Muscle of leg (tissue), 11 donors: ENCODE data around the gene RIC8B. TPM values are rescaled to one million over a fixed set of nuclear protein-coding genes. Genes with fewer than 3 reads are reported as not detected.
"Not testable (repeated sequence)": the region's sequence is repeated elsewhere in the genome, so short reads cannot be mapped to it uniquely, and the experiment has no call there.

Experiments used
- DNase-seq: peaks from one replicate; pipeline ENCODE4 v3.0.0; 2013
- H3K27ac ChIP-seq: one replicate; pipeline ENCODE4 v1.5.1; 2013; ENCODE audit warnings: mild to moderate bottlenecking, low read length, control low read depth
- H3K27me3 ChIP-seq: one replicate; pipeline ENCODE4 v1.6.1; 2013; ENCODE audit warnings: low read length; ENCODE audit not compliant: control insufficient read depth, insufficient read depth
- H3K36me3 ChIP-seq: one replicate; pipeline ENCODE4 v1.6.1; 2013; ENCODE audit warnings: low read length; ENCODE audit not compliant: control insufficient read depth, insufficient read depth
- H3K4me1 ChIP-seq: one replicate; pipeline ENCODE4 v1.6.1; 2013; ENCODE audit warnings: low read length; ENCODE audit not compliant: control insufficient read depth, insufficient read depth
- H3K4me3 ChIP-seq: one replicate; pipeline ENCODE4 v1.5.1; 2013; ENCODE audit warnings: low read length, control low read depth
- H3K9me3 ChIP-seq: replicated peaks from 2 replicates; pipeline ENCODE4 v1.6.1; 2013; ENCODE audit warnings: low read depth, low read length; ENCODE audit not compliant: control insufficient read depth
- WGBS: methylation state at CpG from one replicate; pipeline ENCODE4 v1.1.5; 2013; ENCODE audit warnings: missing lambda C conversion rate; ENCODE audit not compliant: insufficient coverage; 5-methylcytosine and 5-hydroxymethylcytosine counted together
- polyA plus RNA-seq, 8 donors: library from polyadenylated mRNA; unstranded; fragments of 120-200 nt; gene quantifications; one replicate each; pipeline versions ENCODE4 v1.2.1 to v1.2.3, GENCODE V29; 2013; ENCODE audit warnings: inconsistent platforms in 1 of 8, low replicate concordance in 1 of 8; ENCODE audit not compliant: insufficient read length in 8 of 8, insufficient read depth in 1 of 8
- total RNA-seq: library from RNA; stranded (reverse); fragments of 120-200 nt; gene quantifications from one replicate; pipeline ENCODE4 v1.2.4, GENCODE V29; 2013

The RIC8B gene
- total and polyA plus RNA-seq, 9 donors, result 12.9 to 17.1 (median 14.4) TPM

DNA sequence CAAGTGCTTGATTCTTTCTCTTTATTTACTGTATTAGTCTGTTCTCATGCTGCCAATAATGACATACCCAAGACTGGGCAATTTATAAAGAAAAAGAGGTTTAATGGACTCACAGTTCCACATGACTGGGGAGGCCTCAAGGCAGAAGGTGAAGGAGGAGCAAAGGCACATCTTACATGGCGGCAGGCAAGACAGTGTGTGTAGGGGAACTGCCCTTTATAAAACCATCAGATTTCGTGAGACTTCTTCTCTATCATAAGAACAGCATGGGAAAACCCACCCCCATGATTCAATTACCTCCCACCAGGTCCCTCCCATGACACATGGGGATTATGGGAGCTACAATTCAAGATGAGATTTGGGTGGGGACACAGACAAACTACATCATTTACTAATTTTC is 149.1 kb downstream of the RIC8B start:
- not testable (repeated sequence) for H3K9me3 ChIP-seq, H3K36me3 ChIP-seq, DNase-seq, H3K27me3 ChIP-seq, H3K4me3 ChIP-seq, H3K4me1 ChIP-seq, H3K27ac ChIP-seq
- WGBS, result no CpG with 5 or more reads among the region's 2 CpGs

DNA sequence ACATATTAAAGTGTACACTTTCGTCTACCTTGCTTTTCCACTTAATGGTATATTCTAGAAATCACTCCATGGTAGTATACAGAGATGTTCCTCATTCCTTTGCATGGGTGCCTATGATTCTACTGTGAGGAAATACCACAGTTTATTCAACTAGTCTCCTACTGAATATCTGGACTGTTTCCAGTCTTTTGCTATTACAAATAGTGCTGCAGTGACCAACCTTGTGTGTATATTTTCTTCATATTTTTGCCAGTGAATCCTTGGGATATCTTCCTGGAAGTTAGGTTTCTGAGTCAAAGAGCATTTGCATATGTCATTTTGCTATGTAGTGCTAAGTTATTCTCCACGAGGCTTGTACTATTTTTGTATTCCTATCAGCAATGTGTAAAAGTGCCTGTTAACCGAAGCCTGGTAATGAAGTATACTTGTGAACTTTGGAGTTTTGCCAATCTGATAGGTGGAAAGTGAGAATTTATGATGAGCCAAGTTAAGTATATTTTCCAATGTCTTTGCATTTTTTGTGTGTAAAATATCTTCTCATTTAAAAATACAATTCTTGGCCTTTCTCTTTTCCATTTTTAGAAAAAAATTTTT is 149.9 kb downstream of the RIC8B start:
- H3K27ac ChIP-seq, result no peak overlapping the region
- H3K4me3 ChIP-seq, result no peak overlapping the region
- no peak for DNase-seq
- peaks cover 2% of the 10 kb centered on the region for H3K27me3 ChIP-seq
- no peaks in the 10 kb centered on the region for H3K9me3 ChIP-seq
- WGBS, result 40% methylated on average over 1 of the region's 3 CpGs
- H3K36me3 ChIP-seq, result no peaks in the 10 kb centered on the region
- no peaks in the 10 kb centered on the region for H3K4me1 ChIP-seq

DNA sequence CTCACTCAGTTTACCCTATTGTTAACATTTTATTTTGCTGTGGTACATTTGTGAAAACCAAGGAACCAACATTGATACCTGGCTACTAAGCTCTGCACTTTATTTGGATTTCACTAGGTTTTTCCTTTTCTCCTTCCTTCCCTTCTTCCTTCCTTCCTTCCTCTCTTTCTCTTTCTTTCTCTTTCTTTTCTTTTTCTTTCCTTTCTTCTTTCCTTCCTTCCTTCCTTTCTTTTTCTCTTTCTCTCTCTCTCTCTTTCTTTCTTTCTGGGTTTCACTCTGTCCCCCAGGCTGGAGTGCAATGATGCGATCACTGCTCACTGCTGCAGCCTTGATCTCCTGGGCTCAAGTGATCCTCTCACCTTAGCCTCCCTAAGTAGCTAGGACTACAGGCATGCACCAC is 152.2 kb downstream of the RIC8B start:
- no peak for DNase-seq
- Histone ChIP-seq H3K4me3 (no peak overlapping the region), H3K9me3 (no peaks in the 10 kb centered on the region), H3K27me3 (no peaks in the 10 kb centered on the region), H3K4me1 (no peaks in the 10 kb centered on the region), H3K36me3 (no peaks in the 10 kb centered on the region), H3K27ac (no peak overlapping the region)
- no CpG with 5 or more reads among the region's 1 CpG for WGBS

DNA sequence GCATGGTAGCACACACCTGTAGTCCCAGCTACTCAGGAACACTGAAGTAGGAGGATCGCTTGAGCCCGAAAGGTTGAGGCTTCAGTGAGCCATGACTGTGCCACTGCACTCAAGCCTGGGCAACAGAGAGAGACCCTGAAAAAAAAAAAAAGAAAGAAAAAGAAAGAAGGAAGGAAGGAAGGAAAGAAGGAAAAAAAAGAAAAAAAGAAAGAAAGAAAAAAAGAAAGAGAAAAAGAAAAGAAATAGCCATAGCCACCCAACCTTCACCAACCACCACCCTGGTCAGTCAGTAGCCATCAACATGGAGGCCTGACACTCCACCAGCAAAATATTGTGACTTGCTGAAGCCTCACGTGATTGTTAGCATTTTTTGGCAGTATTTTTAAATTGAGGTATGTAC is 159.8 kb downstream of the RIC8B start:
- Histone ChIP-seq H3K4me3 (no peak overlapping the region), H3K9me3 (no peaks in the 10 kb centered on the region), H3K27ac (no peak overlapping the region), H3K27me3 (peaks cover 2% of the 10 kb centered on the region), H3K4me1 (no peaks in the 10 kb centered on the region), H3K36me3 (no peaks in the 10 kb centered on the region)
- 93% methylated on average over 2 of the region's 3 CpGs for WGBS
- no peak for DNase-seq

Other genes with a start within 250 kb of the RIC8B start
- gene RFX4, start 191.7 kb upstream of the RIC8B start, total RNA-seq, result 0.09 TPM
- under 1 TPM; 0.04 to 0.24 (median 0.11) TPM for gene RFX4, start 191.7 kb upstream of the RIC8B start, polyA plus RNA-seq
- 51.4 TPM for gene TMEM263, start 181.2 kb downstream of the RIC8B start, total RNA-seq
- gene TMEM263, start 181.2 kb downstream of the RIC8B start, polyA plus RNA-seq, result 10 to 100 TPM; 44.6 to 89.3 (median 62.8) TPM
- 25.2 TPM for gene MTERF2, start 212.5 kb downstream of the RIC8B start, total RNA-seq
- 10 to 100 TPM; 26.7 to 37.7 (median 33.0) TPM for gene MTERF2, start 212.5 kb downstream of the RIC8B start, polyA plus RNA-seq